Mucosa of descending colon (tissue), 3 donors: ENCODE results near the gene MED13L. TPM values are rescaled to one million over a fixed set of nuclear protein-coding genes. Genes with fewer than 3 reads are reported as not detected.

ENCODE experiments used
- ATAC-seq: fragments of 200-7000 bp; cut with Tn5 transposase; one replicate; pipeline ENCODE4 v1.9.1; 2020; ENCODE audit warnings: mild to moderate bottlenecking, moderate library complexity
- DNase-seq, 3 donors: peaks; one replicate each; pipeline ENCODE4 v3.0.0-alpha.2; 2020
- H3K36me3 ChIP-seq: fragments of 200-600 bp; one replicate; pipeline ENCODE4 v1.8.0; 2021; ENCODE audit warnings: low read depth, mild to moderate bottlenecking
- H3K4me1 ChIP-seq: fragments of 200-600 bp; one replicate; pipeline ENCODE4 v1.8.0; 2021; ENCODE audit warnings: low read depth, mild to moderate bottlenecking
- H3K4me3 ChIP-seq: fragments of 200-600 bp; one replicate; pipeline ENCODE4 v1.8.0; 2021; ENCODE audit warnings: mild to moderate bottlenecking
- H3K9me3 ChIP-seq: fragments of 200-600 bp; one replicate; pipeline ENCODE4 v1.8.0; 2021; ENCODE audit warnings: mild to moderate bottlenecking
- CTCF ChIP-seq: fragments of 200-600 bp; IDR thresholded peaks from one replicate; pipeline ENCODE4 v1.8.0; 2022; ENCODE audit warnings: antibody characterized with exemption, mild to moderate bottlenecking
- intact Hi-C, 2 donors: fragments of 100-400 bp; cut with DNase I in 1 of 2; cut with micrococcal nuclease in 1 of 2; formaldehyde crosslinking; loops; one replicate each; pipeline versions ENCODE4 v1.11.0 to v1.11.1; 2022; cut with DNase I, micrococcal nuclease
- total RNA-seq, 3 donors: library from RNA; stranded (reverse); fragmentation: NEBNext Ultra II Directional in 2 of 3; extraction: Animal tissue kit (Norgen Biotek cat#: 25700) in 2 of 3; gene quantifications; one replicate each; pipeline versions ENCODE4 v1.2.1 to v1.2.4, GENCODE V29; 2021 to 2023
- donor health status: DM: no; HTN: no; CAD: no; lungs with moderate emphysema.
- donor health status: DM: no; HTN: no; CAD: no.
- donor health status: DM: no; HTN: yes; CAD: no.

MED13L gene
- total RNA-seq, 3 donors from 2014 or later, result 96.9 to 165 (median 135) TPM

GRCh38 chr12:116280595-116281290 lies 3.2 kb upstream of the MED13L start:
- Histone ChIP-seq H3K9me3 (no peaks in the 10 kb centered on the region), H3K4me3 (no peak overlapping the region), H3K4me1 (no peaks in the 10 kb centered on the region), H3K36me3 (no peaks in the 10 kb centered on the region)
- ATAC-seq, result peak; percentile 69
- no peak for TF ChIP-seq CTCF
- no peak for DNase-seq
- intact Hi-C loops, result no loop called here

GRCh38 chr12:116278667-116279066 lies 1.2 kb upstream of the MED13L start:
- ATAC-seq, result no peak
- DNase-seq, result no peak
- TF ChIP-seq CTCF, result no peak
- Histone ChIP-seq H3K4me1 (peaks cover 15% of the 10 kb centered on the region), H3K9me3 (no peaks in the 10 kb centered on the region), H3K4me3 (no peak overlapping the region), H3K36me3 (no peaks in the 10 kb centered on the region)
- intact Hi-C loops, result loop anchor here in 1 of 2 donors (10.0 kb wide), 1 partner anchor 316 kb away; no protein-coding TSS in a partner anchor

GRCh38 chr12:116278279-116278626 lies 760 bp upstream of the MED13L start:
- Histone ChIP-seq H3K36me3 (no peaks in the 10 kb centered on the region), H3K4me1 (peaks cover 15% of the 10 kb centered on the region), H3K4me3 (no peak overlapping the region), H3K9me3 (no peaks in the 10 kb centered on the region)
- DNase-seq, result no peak
- ATAC-seq, result no peak
- intact Hi-C loops, result loop anchor here in 1 of 2 donors (10.0 kb wide), 1 partner anchor 317 kb away; no protein-coding TSS in a partner anchor
- TF ChIP-seq CTCF, result no peak

GRCh38 chr12:116276652-116277466 lies 634 bp downstream of the MED13L start:
- TF ChIP-seq CTCF, result no peak
- Histone ChIP-seq H3K9me3 (no peaks in the 10 kb centered on the region), H3K36me3 (no peaks in the 10 kb centered on the region), H3K4me3 (peak overlapping the region; percentile 75), H3K4me1 (peaks cover 25% of the 10 kb centered on the region)
- ATAC-seq (peak; percentile 60), DNase-seq (peak; percentile 75 to 85 (median 85))
- intact Hi-C loops, result loop anchor here in 1 of 2 donors (10.0 kb wide), 1 partner anchor 318 kb away; no protein-coding TSS in a partner anchor

GRCh38 chr12:116274551-116275375 lies 2.7 kb downstream of the MED13L start:
- no peak overlapping the region for H3K4me3 ChIP-seq
- H3K36me3 ChIP-seq, result no peaks in the 10 kb centered on the region
- H3K4me1 ChIP-seq, result peaks cover 25% of the 10 kb centered on the region
- DNase-seq (no peak), ATAC-seq (no peak)
- intact Hi-C loops, result loop anchor here in 1 of 2 donors (10.0 kb wide), 1 partner anchor 320 kb away; no protein-coding TSS in a partner anchor
- H3K9me3 ChIP-seq, result no peaks in the 10 kb centered on the region
- no peak for TF ChIP-seq CTCF
